ENCODE results near the gene MME.

Gene MME

DNA sequence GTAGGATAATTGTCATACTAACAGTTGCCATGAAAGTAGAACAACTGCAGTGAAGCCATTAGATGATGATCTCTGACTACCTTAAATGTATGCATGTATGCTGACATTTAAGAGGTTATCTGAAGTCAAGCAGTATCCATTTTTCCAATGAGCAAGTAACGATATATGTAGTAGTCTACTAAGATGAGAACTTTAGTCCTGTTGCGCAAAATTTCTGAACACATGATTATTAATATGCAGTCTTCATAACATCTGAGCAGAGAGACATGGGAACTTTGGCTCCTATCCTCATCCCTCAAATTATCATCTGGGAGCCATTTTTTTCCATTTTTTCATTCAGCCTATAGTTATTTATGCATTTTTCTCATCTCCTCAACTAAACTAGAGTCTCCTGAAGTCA, 79.2 kb downstream of the MME start:
- Histone ChIP-seq H3K36me3 (no peaks in the 10 kb centered on the region), H3K4me1 (no peaks in the 10 kb centered on the region; the same call in 1 of the 2 replicates), H3K27me3 (no peaks in the 10 kb centered on the region), H4K20me1 (no peaks in the 10 kb centered on the region), H3K4me2 (no peak overlapping the region), H3K4me3 (no peak overlapping the region), H3K27ac (no peak overlapping the region), H3K9ac (no peak overlapping the region), H3K9me3 (no peaks in the 10 kb centered on the region)
- TF ChIP-seq Cebpa-rat (IDR thresholded peaks at IDR 0.05): no peak

DNA sequence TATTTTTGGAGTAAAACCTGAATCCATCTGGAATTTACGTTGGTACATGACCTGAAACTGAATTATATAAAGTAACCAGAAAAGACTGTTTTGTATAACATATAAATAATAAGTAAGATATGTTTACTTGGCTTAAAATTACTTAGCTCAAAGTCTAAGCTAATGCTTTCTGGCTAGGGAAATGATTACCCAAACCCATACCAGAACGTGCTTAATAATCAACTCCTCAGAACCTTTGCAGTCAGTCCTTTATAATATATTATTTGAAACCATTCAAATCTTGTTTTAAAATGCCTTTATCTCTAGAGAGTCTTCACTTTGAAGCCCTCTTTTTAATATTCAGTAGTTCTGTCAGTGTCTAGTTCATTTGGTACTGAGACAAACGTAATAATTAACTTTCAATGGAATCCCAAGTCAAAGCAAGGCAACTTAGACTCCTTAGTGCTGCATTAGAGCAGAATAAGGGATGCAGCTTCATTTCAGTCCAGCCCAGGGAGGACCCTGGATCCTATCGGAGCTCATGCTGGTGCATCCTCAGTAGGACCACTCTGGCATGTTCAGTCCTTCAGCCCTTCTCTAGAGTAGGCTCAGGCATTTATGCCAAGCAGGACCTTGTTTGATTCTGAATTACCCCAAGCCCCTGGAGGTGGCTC, 81.6 kb downstream of the MME start:
- Histone ChIP-seq H3K27ac (no peak overlapping the region), H3K27me3 (no peaks in the 10 kb centered on the region), H3K4me2 (no peak overlapping the region), H3K9me3 (no peaks in the 10 kb centered on the region), H3K36me3 (no peaks in the 10 kb centered on the region), H3K4me1 (no peaks in the 10 kb centered on the region; the same call in 1 of the 2 replicates), H3K9ac (no peak overlapping the region), H4K20me1 (no peaks in the 10 kb centered on the region), H3K4me3 (no peak overlapping the region)
- TF ChIP-seq Cebpa-rat (IDR thresholded peaks at IDR 0.05): no peak

DNA sequence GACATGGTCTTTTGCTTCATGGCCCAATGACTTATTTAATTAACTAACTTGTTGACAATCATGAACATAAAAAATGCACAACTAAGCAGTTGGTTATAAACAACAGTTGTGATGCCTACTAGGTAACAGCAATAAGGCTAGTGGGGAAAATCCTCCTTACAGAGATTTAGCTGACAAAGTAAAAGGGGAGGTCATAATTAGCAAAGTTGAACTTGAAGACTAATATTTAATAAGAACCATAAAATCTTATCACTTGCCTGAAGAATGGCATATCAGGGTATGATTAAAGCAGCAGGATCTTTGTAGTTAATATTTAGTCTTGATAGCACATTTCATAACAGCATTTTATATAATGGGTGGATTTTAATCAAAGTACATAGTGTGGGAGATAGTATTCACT, 84.2 kb downstream of the MME start:
- no peak for TF ChIP-seq Cebpa-rat (IDR thresholded peaks at IDR 0.05)
- no peak overlapping the region for H3K4me3 ChIP-seq
- H4K20me1 ChIP-seq: no peaks in the 10 kb centered on the region
- no peak overlapping the region for H3K27ac ChIP-seq
- no peak overlapping the region for H3K9ac ChIP-seq
- no peaks in the 10 kb centered on the region for H3K9me3 ChIP-seq
- H3K4me1 ChIP-seq: no peaks in the 10 kb centered on the region; the same call in 1 of the 2 replicates
- H3K4me2 ChIP-seq: no peak overlapping the region
- H3K27me3 ChIP-seq: no peaks in the 10 kb centered on the region
- no peaks in the 10 kb centered on the region for H3K36me3 ChIP-seq

DNA sequence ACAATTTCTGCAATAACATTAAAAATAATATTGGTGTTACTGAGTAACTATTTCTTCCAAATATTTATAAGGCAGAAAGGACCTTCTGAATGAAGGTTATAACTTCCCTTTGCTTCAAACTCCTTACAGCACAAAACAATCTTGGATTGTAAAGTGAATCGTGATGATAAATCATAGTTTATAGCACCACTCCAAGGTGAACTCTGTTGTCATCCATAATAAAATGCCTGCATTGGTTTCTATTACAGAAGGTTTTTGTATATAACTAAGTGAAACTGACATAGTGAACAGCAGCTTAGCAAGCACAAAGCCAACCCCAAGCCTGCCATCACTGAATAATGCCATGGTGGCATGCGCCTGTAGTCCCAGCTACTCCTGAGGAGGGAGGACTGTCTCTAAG, 86.3 kb downstream of the MME start:
- Histone ChIP-seq H3K9ac (no peak overlapping the region), H4K20me1 (no peaks in the 10 kb centered on the region), H3K4me2 (no peak overlapping the region), H3K36me3 (no peaks in the 10 kb centered on the region), H3K27me3 (no peaks in the 10 kb centered on the region), H3K9me3 (no peaks in the 10 kb centered on the region), H3K27ac (no peak overlapping the region), H3K4me3 (no peak overlapping the region), H3K4me1 (no peaks in the 10 kb centered on the region; the same call in 1 of the 2 replicates)
- TF ChIP-seq Cebpa-rat (IDR thresholded peaks at IDR 0.05): no peak

DNA sequence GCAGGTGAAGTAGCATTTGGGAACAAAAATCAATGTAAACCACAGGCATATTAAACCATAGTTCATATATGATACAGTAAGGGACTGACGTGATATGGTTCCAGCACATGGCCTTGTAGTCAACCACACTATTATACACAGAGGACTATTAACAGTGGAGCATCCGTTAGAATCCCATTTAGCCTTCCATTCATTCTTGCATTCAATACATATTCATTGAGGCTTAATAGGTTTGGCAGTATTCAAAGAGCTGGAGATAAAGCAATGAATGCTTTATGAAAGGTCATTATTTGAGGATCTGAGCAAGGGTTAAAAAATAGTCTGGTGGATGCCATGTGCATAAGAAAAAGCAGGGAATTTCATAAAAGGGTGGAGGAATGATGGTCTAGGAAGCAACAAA, 89.1 kb downstream of the MME start:
- Histone ChIP-seq H3K4me1 (no peaks in the 10 kb centered on the region), H3K36me3 (no peaks in the 10 kb centered on the region), H3K9me3 (no peaks in the 10 kb centered on the region), H3K27ac (no peak overlapping the region), H3K4me2 (no peak overlapping the region), H3K4me3 (no peak overlapping the region), H3K9ac (no peak overlapping the region), H4K20me1 (no peaks in the 10 kb centered on the region), H3K27me3 (no peaks in the 10 kb centered on the region)
- no peak for TF ChIP-seq Cebpa-rat (IDR thresholded peaks at IDR 0.05)

DNA sequence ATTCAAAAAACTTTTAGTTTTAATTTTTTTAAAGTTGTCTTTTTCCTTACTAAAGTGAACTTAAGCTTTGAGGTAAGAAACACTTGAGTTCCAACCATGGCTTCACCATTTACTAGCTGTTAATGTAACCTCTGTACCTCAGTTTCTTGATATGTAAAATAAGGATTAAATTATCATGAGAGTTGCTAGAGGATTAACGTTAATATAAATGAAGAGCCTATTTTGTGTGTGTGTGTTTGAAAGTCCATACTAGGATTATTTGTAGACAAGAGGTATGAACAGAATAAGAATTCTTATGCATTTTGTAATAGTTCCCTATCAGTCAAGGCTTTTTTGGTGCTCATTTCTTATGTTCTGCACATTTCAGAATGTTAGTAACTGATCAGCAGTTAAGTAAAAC, 93.7 kb downstream of the MME start:
- TF ChIP-seq Cebpa-rat (IDR thresholded peaks at IDR 0.05): no peak
- Histone ChIP-seq H3K27ac (no peak overlapping the region), H3K36me3 (no peaks in the 10 kb centered on the region), H3K9ac (no peak overlapping the region), H3K4me1 (no peaks in the 10 kb centered on the region), H3K4me2 (no peak overlapping the region), H3K9me3 (no peaks in the 10 kb centered on the region), H3K4me3 (no peak overlapping the region), H3K27me3 (no peaks in the 10 kb centered on the region), H4K20me1 (no peaks in the 10 kb centered on the region)

DNA sequence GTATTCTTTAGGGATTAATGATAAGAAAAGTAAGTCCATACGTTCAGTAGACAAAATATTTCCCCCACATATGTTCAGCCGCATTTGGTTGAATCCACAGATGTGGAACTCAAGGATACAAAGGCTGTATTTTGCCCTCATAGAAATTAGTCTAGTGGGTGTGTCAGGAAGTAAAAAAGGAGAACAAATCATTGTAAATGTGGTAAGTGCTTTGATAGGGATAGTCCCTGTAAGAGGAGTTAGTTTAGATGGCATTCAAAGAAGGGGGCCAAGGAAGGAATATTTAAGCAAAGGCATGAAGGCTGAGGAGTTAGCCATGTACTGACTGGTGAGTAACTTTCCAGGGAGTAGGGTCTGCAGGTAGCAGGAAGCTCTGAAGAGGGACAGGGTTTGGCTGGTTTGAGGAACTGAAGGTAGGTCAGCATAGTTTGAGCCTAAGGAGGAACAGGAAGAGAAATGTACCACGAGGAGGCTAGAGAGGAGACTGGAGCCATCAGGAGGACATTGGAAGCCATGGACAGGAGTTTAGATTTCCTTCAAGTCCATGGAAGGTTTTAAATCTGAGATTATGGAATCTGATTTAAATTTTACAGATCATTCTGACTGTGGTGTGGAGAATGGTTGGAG, 98.8 kb downstream of the MME start:
- H3K36me3 ChIP-seq: no peaks in the 10 kb centered on the region
- H3K9ac ChIP-seq: no peak overlapping the region
- no peaks in the 10 kb centered on the region for H4K20me1 ChIP-seq
- no peak overlapping the region for H3K4me2 ChIP-seq
- H3K4me1 ChIP-seq: peaks cover 5% of the 10 kb centered on the region; the same call in 1 of the 2 replicates
- TF ChIP-seq Cebpa-rat (IDR thresholded peaks at IDR 0.05): no peak
- H3K9me3 ChIP-seq: no peaks in the 10 kb centered on the region
- H3K27me3 ChIP-seq: no peaks in the 10 kb centered on the region
- H3K4me3 ChIP-seq: no peak overlapping the region
- no peak overlapping the region for H3K27ac ChIP-seq

DNA sequence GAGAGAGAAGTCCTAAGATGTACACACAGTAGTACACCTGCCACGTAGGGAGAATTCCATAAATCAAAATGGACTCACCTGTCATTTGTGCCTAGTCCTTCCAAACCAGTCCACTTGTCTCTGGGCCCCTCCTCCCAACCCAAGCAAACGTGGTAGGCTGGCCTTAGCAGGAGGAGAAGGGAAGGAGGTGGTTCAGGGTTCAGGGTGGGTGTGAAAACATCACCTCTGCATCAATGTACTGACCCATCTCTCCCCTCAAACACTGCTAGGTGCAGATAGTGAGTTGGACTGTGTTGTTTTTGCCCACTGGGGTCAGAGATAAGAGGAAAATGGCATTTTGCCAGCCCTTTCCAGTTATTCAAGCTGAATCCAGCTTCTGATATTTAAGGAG, 99.3 kb downstream of the MME start:
- no peaks in the 10 kb centered on the region for H3K36me3 ChIP-seq
- H3K9ac ChIP-seq: no peak overlapping the region
- no peaks in the 10 kb centered on the region for H3K9me3 ChIP-seq
- no peaks in the 10 kb centered on the region for H3K27me3 ChIP-seq
- H3K4me3 ChIP-seq: no peak overlapping the region
- no peak overlapping the region for H3K27ac ChIP-seq
- TF ChIP-seq Cebpa-rat (IDR thresholded peaks at IDR 0.05): no peak
- H3K4me1 ChIP-seq: peaks cover 10% of the 10 kb centered on the region
- H3K4me2 ChIP-seq: no peak overlapping the region
- no peaks in the 10 kb centered on the region for H4K20me1 ChIP-seq

DNA sequence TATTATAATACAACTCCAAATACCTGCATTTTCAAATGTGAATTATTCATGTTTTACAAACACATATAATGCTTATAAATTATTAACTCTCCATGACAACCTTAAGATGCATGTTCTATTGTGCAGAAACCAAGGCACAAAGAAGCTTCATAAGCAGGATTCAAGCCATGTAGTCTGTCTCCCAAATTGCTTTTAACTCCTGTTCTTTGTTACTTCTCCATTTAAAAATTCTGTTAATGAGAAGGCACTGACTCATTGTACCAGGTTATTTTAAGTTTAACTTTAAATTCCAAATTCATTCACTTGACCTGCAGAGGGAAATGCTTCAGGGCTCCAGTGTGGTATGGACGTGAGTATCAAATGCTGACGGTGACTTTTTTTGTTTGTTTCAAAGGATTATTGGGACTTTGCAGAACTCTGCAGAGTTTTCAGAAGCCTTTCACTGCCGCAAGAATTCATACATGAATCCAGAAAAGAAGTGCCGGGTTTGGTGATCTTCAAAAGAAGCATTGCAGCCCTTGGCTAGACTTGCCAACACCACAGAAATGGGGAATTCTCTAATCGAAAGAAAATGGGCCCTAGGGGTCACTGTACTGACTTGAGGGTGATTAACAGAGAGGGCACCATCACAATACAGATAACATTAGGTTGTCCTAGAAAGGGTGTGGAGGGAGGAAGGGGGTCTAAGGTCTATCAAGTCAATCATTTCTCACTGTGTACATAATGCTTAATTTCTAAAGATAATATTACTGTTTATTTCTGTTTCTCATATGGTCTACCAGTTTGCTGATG, 100.0 kb downstream of the MME start:
- Histone ChIP-seq H3K4me2 (no peak overlapping the region), H3K9me3 (no peaks in the 10 kb centered on the region), H3K4me3 (no peak overlapping the region), H3K9ac (no peak overlapping the region), H3K27ac (no peak overlapping the region), H3K4me1 (peaks cover 13% of the 10 kb centered on the region), H3K27me3 (no peaks in the 10 kb centered on the region), H3K36me3 (no peaks in the 10 kb centered on the region), H4K20me1 (no peaks in the 10 kb centered on the region)
- TF ChIP-seq Cebpa-rat (IDR thresholded peaks at IDR 0.05): no peak

DNA sequence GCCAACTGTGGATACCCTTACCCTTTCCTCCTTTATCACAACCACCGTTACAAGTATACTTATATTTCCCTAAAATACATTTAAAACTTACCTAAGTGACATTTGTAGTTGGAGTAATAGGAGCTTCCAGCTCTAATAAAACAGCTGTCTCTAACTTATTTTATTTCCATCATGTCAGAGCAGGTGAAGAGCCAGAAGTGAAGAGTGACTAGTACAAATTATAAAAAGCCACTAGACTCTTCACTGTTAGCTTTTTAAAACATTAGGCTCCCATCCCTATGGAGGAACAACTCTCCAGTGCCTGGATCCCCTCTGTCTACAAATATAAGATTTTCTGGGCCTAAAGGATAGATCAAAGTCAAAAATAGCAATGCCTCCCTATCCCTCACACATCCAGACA, 102.3 kb downstream of the MME start:
- H3K27ac ChIP-seq: no peak overlapping the region
- no peak for TF ChIP-seq Cebpa-rat (IDR thresholded peaks at IDR 0.05)
- no peak overlapping the region for H3K9ac ChIP-seq
- no peaks in the 10 kb centered on the region for H3K27me3 ChIP-seq
- H3K36me3 ChIP-seq: no peaks in the 10 kb centered on the region
- H3K4me2 ChIP-seq: no peak overlapping the region
- no peak overlapping the region for H3K4me3 ChIP-seq
- H4K20me1 ChIP-seq: no peaks in the 10 kb centered on the region
- H3K9me3 ChIP-seq: no peaks in the 10 kb centered on the region
- peaks cover 13% of the 10 kb centered on the region for H3K4me1 ChIP-seq

Data from BLaER1 (cell line).